HepG2 (cell line): Measurements from ENCODE around the gene CFAP45. TPM values are rescaled to one million over a fixed set of nuclear protein-coding genes. Genes with fewer than 3 reads are reported as not detected.

ENCODE experiments used
- ATAC-seq: fragments of 200-7000 bp; cut with Tn5 transposase; 3 replicates; pipeline ENCODE4 v1.9.1; 2020; ENCODE audit warnings: mild to moderate bottlenecking, moderate library complexity
- BruUV-seq: library from RNA; stranded (reverse); fragments of 400-500 nt; replicated peaks from 2 replicates; lab custom pipeline; 2021; lab: Mats Ljungman, UMichigan
- CTCF ChIA-PET: fragments of 300-600 bp; formaldehyde crosslinking; extraction: SDS; loops from one replicate; lab custom pipeline; 2021; ENCODE audit warnings: low total read pairs, inconsistent platforms, low intra/inter-chr PET ratio; lab: Yijun Ruan, JAX
- POLR2A ChIA-PET: fragments of 350-600 bp; sonication (Branson Sonifier 250); formaldehyde crosslinking; loops from one replicate; lab custom pipeline; 2020; ENCODE audit warnings: antibody characterized with exemption, inconsistent platforms; lab: Yijun Ruan, JAX
- DNase-seq: peaks from one replicate; pipeline ENCODE4 v3.0.0-alpha.2; 2015; ENCODE audit warnings: low spot score
- FAIRE-seq: peaks from 3 replicates; lab custom pipeline; 2011; peaks lifted over from hg19 to GRCh38; lab: Jason Lieb, UNC
- H2AFZ ChIP-seq: one replicate; pipeline ENCODE4 v1.6.1; 2011; ENCODE audit warnings: low read length, inconsistent platforms
- H3K27ac ChIP-seq: fragments of 300-600 bp; 3 replicates; pipeline ENCODE4 v1.8.0; 2011; ENCODE audit warnings: mixed run types, mild to moderate bottlenecking, mixed read lengths, low read length, inconsistent platforms; ENCODE audit not compliant: insufficient read depth; ENCODE audit errors: extremely low read length
- H3K27me3 ChIP-seq, 2 experiments: fragments of 200-600 bp in 1 of 2; 2 replicates in 1 of 2; 3 replicates in 1 of 2; pipeline versions ENCODE4 v1.6.0 to v1.8.0; 2011; ENCODE audit warnings: low read length in 2 of 2, mild to moderate bottlenecking in 2 of 2, moderate library complexity in 2 of 2, inconsistent platforms in 1 of 2; ENCODE audit not compliant: insufficient read depth in 2 of 2, control insufficient read depth in 1 of 2
- H3K36me3 ChIP-seq, 2 experiments: fragments of 200-600 bp in 1 of 2; replicated peaks in 1 of 2; 2 replicates in 1 of 2; 3 replicates in 1 of 2; pipeline versions ENCODE4 v1.5.1 to v1.8.0; 2011; ENCODE audit warnings: low read length in 2 of 2, inconsistent platforms in 1 of 2; ENCODE audit not compliant: insufficient read depth in 2 of 2, control insufficient read depth in 1 of 2
- H3K4me1 ChIP-seq: 2 replicates; pipeline ENCODE4 v1.5.1; 2012; ENCODE audit warnings: low read length, inconsistent platforms; ENCODE audit not compliant: insufficient read depth
- H3K4me2 ChIP-seq: 2 replicates; pipeline ENCODE4 v1.6.0; 2011; ENCODE audit warnings: low read depth, low read length, inconsistent platforms
- H3K4me3 ChIP-seq, 3 experiments: fragments of 200-600 bp in 1 of 3; sonication (generic), shearing (Covaris generic) in 1 of 3; replicated peaks in 1 of 3; 2 replicates each; pipeline ENCODE4 v1.5.1; 2011 to 2016; ENCODE audit warnings: low read length in 3 of 3, inconsistent platforms in 2 of 3, low read depth in 2 of 3, mild to moderate bottlenecking in 2 of 3, control low read depth in 1 of 3, mixed read lengths in 1 of 3; ENCODE audit not compliant: insufficient read depth in 1 of 3
- H3K79me2 ChIP-seq: one replicate; pipeline ENCODE4 v1.6.1; 2011; ENCODE audit warnings: low read length, inconsistent platforms; ENCODE audit not compliant: insufficient read depth
- H3K9ac ChIP-seq: 2 replicates; pipeline ENCODE4 v1.6.0; 2011; ENCODE audit warnings: mild to moderate bottlenecking, low read depth, low read length, inconsistent platforms; ENCODE audit not compliant: insufficient read depth
- H3K9me3 ChIP-seq: 2 replicates; pipeline ENCODE4 v1.5.1; 2012; ENCODE audit warnings: mild to moderate bottlenecking, low read length
- H4K20me1 ChIP-seq: 2 replicates; pipeline ENCODE4 v1.6.0; 2011; ENCODE audit warnings: inconsistent platforms, mild to moderate bottlenecking, low read length, moderate library complexity; ENCODE audit not compliant: insufficient read depth
- BRCA1 ChIP-seq: sonication (generic); formaldehyde crosslinking; IDR thresholded peaks from 2 replicates; pipeline ENCODE4 v1.4.0; 2020; ENCODE audit warnings: missing genetic modification reagents
- ELF3 ChIP-seq: IDR thresholded peaks from 2 replicates; pipeline ENCODE4 v1.6.1; 2016; ENCODE audit warnings: missing genetic modification reagents, missing compliant biosample characterization
- ESRRA ChIP-seq: sonication (generic); formaldehyde crosslinking; IDR thresholded peaks from 2 replicates; pipeline ENCODE4 v1.5.1; 2020; ENCODE audit warnings: mild to moderate bottlenecking, low read depth, missing genetic modification reagents
- ETV5 ChIP-seq: IDR thresholded peaks from 2 replicates; pipeline ENCODE4 v1.6.1; 2018; ENCODE audit warnings: missing biosample characterization, missing genetic modification reagents, inconsistent platforms, borderline replicate concordance
- FOXA1 ChIP-seq, 2 experiments: fragments of 450-650 bp in 1 of 2; sonication (generic) in 1 of 2; formaldehyde crosslinking in 1 of 2; IDR thresholded peaks; 2 replicates each; pipeline versions ENCODE4 v1.4.0 to v1.6.1; 2016 to 2020; ENCODE audit warnings: missing genetic modification reagents in 1 of 2
- FOXA3 ChIP-seq: IDR thresholded peaks from 2 replicates; pipeline ENCODE4 v1.6.1; 2016; ENCODE audit warnings: missing genetic modification reagents, missing compliant biosample characterization
- FOXP1 ChIP-seq, 2 experiments: fragments of 450-650 bp in 1 of 2; IDR thresholded peaks; 2 replicates each; pipeline ENCODE4 v1.6.1; 2017 to 2018; ENCODE audit warnings: antibody characterized with exemption in 1 of 2
- GABPB1 ChIP-seq: IDR thresholded peaks from 2 replicates; pipeline ENCODE4 v1.6.1; 2016; ENCODE audit warnings: mild to moderate bottlenecking, missing genetic modification reagents, moderate library complexity, missing compliant biosample characterization
- IRF1 ChIP-seq: sonication (generic); formaldehyde crosslinking; IDR thresholded peaks from 2 replicates; pipeline ENCODE4 v1.4.0; 2020; ENCODE audit warnings: low read depth, mild to moderate bottlenecking, missing genetic modification reagents
- ZBTB20 ChIP-seq: sonication (generic); formaldehyde crosslinking; IDR thresholded peaks from 2 replicates; pipeline ENCODE4 v1.8.1; 2023; ENCODE audit warnings: missing genetic modification reagents, low read depth, mild to moderate bottlenecking, borderline replicate concordance
- ZNF616 ChIP-seq: sonication (generic); formaldehyde crosslinking; IDR thresholded peaks from 2 replicates; pipeline ENCODE4 v1.5.0; 2020; ENCODE audit warnings: low read depth, mild to moderate bottlenecking, missing genetic modification reagents
- WGBS: methylation state at CpG from one replicate; pipeline ENCODE4 v1.1.6; 2017; ENCODE audit warnings: low lambda C conversion rate; 5-methylcytosine and 5-hydroxymethylcytosine counted together
- in situ Hi-C: cut with HindIII; loops from 2 replicates; pipeline ENCODE4 v1.10.0; 2017; ENCODE audit warnings: low pct_unique_long_range_greater_than_20kb; ENCODE audit not compliant: extremely low pct_ligation_motif_present
- intact Hi-C: fragments of 100-400 bp; cut with micrococcal nuclease; formaldehyde crosslinking; loops from one replicate; pipeline ENCODE4 v1.10.0; 2022; ENCODE audit not compliant: unreplicated experiment
- polyA plus RNA-seq, 8 experiments: library from polyadenylated mRNA; depleted of rRNA in 3 of 8; stranded (reverse) in 7 of 8; unstranded in 1 of 8; fragments of >200 nt; fragmentation: Illumina TruSeq in 4 of 8; extraction: Trizol in 4 of 8; gene quantifications; 2 replicates each; pipeline versions ENCODE4 v1.2.1 to v1.2.3, GENCODE V29; 2011 to 2016; ENCODE audit warnings: low read depth in 4 of 8, missing spikeins in 1 of 8, mixed read lengths in 1 of 8; ENCODE audit not compliant: insufficient read depth in 1 of 8
- total RNA-seq, 5 experiments: library from RNA; depleted of rRNA; stranded (reverse); fragments of >200 nt; fragmentation: Illumina TruSeq; extraction: Trizol; gene quantifications; 2 replicates each; pipeline ENCODE4 v1.2.3, GENCODE V29; 2016; ENCODE audit warnings: low read depth in 1 of 5
- TF ChIP-seq, protein P1 (sequence below): sonication (generic); IDR thresholded peaks from 2 replicates; pipeline ENCODE4 v1.6.1; 2016; ENCODE audit warnings: low read depth, borderline replicate concordance
- TF ChIP-seq, protein P2 (sequence below): sonication (generic); formaldehyde crosslinking; IDR thresholded peaks from 2 replicates; pipeline ENCODE4 v1.5.1; 2020; ENCODE audit warnings: mild to moderate bottlenecking, missing genetic modification reagents, moderate library complexity
- TF ChIP-seq, protein P3 (sequence below): sonication (generic); formaldehyde crosslinking; IDR thresholded peaks from 2 replicates; pipeline ENCODE4 v1.4.0; 2020; ENCODE audit warnings: mild to moderate bottlenecking, missing genetic modification reagents

The CFAP45 gene
- total and polyA plus RNA-seq, 2 of the 13 experiments (the other 11 are each of a cell fraction or from before 2014, with no cell fraction given), result not detected

DNA sequence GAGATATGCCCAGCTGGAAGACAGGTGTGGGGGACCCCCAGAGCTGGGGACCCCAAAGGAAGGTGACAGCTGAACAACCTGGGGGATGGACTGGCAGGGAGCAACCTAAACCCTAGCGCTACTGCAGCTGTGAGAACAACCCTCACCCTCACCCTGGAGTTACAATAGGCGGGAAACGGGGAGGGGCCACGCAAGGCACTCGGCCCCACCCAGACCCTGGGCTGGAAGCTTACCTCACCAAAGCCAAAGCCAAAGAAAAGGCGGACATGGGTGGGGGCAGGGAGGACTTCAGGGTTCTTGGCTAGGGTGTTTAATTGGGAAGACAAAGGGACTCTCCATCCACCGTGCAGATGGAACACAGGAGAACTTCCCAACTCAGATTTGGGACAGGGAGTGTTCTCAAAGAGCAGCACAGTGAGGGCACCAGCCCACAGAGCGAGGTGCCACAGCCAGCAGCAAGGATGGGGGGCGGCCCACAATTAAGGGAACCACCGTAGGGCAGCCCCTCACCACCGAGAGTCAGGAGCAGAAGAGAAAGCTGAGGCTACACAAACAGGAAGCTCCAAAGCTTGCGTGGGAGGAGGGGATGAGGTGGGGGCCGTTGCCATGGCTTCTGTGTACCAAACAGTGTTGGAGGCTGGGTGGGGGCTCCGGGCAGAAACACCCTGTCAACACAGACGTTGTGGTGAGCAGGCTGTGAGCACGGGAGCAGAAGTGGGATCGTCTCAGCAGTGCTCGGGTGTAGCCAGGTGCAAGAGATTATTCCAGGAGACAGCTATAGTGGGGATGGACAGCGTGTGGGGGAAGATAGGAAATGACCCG, 23.4 kb upstream of the CFAP45 start (continued):
- TF ChIP-seq FOXA3 (CRISPR knock-in tag) (peak; percentile 57), ELF3 (peak; percentile 57), ZBTB20 (CRISPR knock-in tag) (no peak), BRCA1 (CRISPR knock-in tag) (no peak), ETV5 (peak; percentile 34; the same call in 1 of the 2 replicates), FOXP1 (IDR thresholded peaks at IDR 0.05) (peak; percentile 38; the same call in 1 of the 2 replicates), FOXP1 (CRISPR knock-in tag; IDR thresholded peaks at IDR 0.05) (peak; percentile 81), GABPB1 (CRISPR knock-in tag) (peak; percentile 49), FOXA1 (IDR thresholded peaks at IDR 0.05) (no peak), FOXA1 (CRISPR knock-in tag; IDR thresholded peaks at IDR 0.05) (peak; percentile 48; the same call in 1 of the 2 replicates)

GRCh38 chr1:159922511-159923202, 22.7 kb upstream of the CFAP45 start:
- BruUV-seq, result no TSS peak
- no peaks in the 10 kb centered on the region for H3K9me3 ChIP-seq
- intact Hi-C loops (no loop called here), in situ Hi-C loops (no loop called here)
- H3K4me3 ChIP-seq, result peak overlapping the region in 1 of 3 experiments; percentile 56; a peak in 1 of 6 replicates
- H3K4me2 ChIP-seq, result peak overlapping the region; percentile 66
- FAIRE-seq, result no peak
- H4K20me1 ChIP-seq, result no peaks in the 10 kb centered on the region
- peaks cover 5 to 28% of the 10 kb centered on the region in 2 experiments; a peak in 4 of 5 replicates for H3K27me3 ChIP-seq
- peaks cover 41% of the 10 kb centered on the region for H3K4me1 ChIP-seq
- peak; percentile 50 for ATAC-seq
- no peak overlapping the region for H2AFZ ChIP-seq
- ChIA-PET POLR2A (interaction anchor here (1.3 kb wide), 1 partner anchor 9 kb away, joined by 4 read pairs; no protein-coding TSS in a partner anchor), CTCF (no interaction called here)
- H3K9ac ChIP-seq, result peak overlapping the region; percentile 66
- H3K27ac ChIP-seq, result no peak overlapping the region
- no peak for DNase-seq
- WGBS, result 33% methylated on average over 2 of the region's 8 CpGs
- no peaks in the 10 kb centered on the region for H3K79me2 ChIP-seq
- H3K36me3 ChIP-seq, result no peaks in the 10 kb centered on the region
- TF ChIP-seq, protein P1, sequence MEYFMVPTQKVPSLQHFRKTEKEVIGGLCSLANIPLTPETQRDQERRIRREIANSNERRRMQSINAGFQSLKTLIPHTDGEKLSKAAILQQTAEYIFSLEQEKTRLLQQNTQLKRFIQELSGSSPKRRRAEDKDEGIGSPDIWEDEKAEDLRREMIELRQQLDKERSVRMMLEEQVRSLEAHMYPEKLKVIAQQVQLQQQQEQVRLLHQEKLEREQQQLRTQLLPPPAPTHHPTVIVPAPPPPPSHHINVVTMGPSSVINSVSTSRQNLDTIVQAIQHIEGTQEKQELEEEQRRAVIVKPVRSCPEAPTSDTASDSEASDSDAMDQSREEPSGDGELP, result peak; percentile 51; the same call in 1 of the 2 replicates
- TF ChIP-seq, protein P2, sequence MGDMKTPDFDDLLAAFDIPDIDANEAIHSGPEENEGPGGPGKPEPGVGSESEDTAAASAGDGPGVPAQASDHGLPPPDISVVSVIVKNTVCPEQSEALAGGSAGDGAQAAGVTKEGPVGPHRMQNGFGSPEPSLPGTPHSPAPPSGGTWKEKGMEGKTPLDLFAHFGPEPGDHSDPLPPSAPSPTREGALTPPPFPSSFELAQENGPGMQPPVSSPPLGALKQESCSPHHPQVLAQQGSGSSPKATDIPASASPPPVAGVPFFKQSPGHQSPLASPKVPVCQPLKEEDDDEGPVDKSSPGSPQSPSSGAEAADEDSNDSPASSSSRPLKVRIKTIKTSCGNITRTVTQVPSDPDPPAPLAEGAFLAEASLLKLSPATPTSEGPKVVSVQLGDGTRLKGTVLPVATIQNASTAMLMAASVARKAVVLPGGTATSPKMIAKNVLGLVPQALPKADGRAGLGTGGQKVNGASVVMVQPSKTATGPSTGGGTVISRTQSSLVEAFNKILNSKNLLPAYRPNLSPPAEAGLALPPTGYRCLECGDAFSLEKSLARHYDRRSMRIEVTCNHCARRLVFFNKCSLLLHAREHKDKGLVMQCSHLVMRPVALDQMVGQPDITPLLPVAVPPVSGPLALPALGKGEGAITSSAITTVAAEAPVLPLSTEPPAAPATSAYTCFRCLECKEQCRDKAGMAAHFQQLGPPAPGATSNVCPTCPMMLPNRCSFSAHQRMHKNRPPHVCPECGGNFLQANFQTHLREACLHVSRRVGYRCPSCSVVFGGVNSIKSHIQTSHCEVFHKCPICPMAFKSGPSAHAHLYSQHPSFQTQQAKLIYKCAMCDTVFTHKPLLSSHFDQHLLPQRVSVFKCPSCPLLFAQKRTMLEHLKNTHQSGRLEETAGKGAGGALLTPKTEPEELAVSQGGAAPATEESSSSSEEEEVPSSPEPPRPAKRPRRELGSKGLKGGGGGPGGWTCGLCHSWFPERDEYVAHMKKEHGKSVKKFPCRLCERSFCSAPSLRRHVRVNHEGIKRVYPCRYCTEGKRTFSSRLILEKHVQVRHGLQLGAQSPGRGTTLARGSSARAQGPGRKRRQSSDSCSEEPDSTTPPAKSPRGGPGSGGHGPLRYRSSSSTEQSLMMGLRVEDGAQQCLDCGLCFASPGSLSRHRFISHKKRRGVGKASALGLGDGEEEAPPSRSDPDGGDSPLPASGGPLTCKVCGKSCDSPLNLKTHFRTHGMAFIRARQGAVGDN, result peak; percentile 27
- TF ChIP-seq, protein P3, sequence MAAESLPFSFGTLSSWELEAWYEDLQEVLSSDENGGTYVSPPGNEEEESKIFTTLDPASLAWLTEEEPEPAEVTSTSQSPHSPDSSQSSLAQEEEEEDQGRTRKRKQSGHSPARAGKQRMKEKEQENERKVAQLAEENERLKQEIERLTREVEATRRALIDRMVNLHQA (CRISPR knock-in tag), result no peak
- TF ChIP-seq ESRRA (CRISPR knock-in tag) (no peak), ZNF616 (no peak), IRF1 (CRISPR knock-in tag) (no peak)
